ENCODE results near the gene ADAMTSL5. TPM values are rescaled to one million over a fixed set of nuclear protein-coding genes. Genes with fewer than 3 reads are reported as not detected.
A peak's percentile ranks its signal among the peaks of the same experiment; 100 is the strongest.

ADAMTSL5 gene
- total and polyA plus RNA-seq, 9 of the 15 experiments (the other 6 are each of a cell fraction or from before 2014, with no cell fraction given): 1.0 to 11.6 (median 4.1) TPM

DNA sequence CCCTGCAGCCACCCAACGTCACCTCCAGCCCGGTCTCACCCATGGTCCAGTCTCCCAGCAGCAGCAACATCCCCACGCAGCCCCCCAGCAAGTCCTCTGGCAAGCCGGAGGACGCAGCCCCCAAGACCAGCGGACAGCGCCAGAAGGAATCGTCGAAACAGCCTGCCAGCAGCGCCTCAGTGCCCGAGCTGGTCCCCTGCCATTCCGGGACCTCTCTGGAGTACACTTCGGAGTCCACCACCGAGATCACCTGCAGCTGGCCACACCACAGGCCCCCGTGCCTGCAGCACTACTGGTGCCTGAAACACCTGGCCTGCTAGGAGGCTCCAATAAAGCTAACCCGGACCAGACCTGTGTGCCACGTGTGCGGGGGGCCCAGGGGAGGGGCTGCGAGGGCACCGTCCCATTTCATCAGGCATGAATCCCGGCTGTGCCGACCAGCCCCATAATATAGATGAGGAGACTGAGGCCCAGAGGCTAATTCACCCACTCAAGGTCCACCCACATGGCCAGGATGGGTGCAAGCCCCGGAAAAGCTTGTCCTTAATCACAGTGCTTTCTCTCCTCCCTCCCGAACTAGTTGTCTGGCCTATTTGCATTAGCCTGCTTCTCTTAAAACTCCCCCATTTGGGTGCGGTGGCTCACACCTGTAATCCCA lies 15.1 kb downstream of the ADAMTSL5 start (continued):
- TF ChIP-seq, protein P1, sequence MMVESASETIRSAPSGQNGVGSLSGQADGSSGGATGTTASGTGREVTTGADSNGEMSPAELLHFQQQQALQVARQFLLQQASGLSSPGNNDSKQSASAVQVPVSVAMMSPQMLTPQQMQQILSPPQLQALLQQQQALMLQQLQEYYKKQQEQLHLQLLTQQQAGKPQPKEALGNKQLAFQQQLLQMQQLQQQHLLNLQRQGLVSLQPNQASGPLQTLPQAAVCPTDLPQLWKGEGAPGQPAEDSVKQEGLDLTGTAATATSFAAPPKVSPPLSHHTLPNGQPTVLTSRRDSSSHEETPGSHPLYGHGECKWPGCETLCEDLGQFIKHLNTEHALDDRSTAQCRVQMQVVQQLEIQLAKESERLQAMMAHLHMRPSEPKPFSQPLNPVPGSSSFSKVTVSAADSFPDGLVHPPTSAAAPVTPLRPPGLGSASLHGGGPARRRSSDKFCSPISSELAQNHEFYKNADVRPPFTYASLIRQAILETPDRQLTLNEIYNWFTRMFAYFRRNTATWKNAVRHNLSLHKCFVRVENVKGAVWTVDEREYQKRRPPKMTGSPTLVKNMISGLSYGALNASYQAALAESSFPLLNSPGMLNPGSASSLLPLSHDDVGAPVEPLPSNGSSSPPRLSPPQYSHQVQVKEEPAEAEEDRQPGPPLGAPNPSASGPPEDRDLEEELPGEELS (CRISPR knock-in tag; IDR thresholded peaks at IDR 0.05; ENCODE audit: borderline replicate concordance): no peak
- no peak for TF ChIP-seq ZNF384 (IDR thresholded peaks at IDR 0.05; ENCODE audit: low read depth, low read length)
- peak; percentile 0 for TF ChIP-seq FIP1L1 (IDR thresholded peaks at IDR 0.05; ENCODE audit: low read depth, low read length, poor library complexity, severe bottlenecking)
- peak; percentile 82 for TF ChIP-seq RBM25 (IDR thresholded peaks at IDR 0.05; ENCODE audit: low read depth, low read length, severe bottlenecking)
- TF ChIP-seq HMGN3 (IDR thresholded peaks at IDR 0.05; ENCODE audit: borderline replicate concordance, extremely low read depth, insufficient read length, low read depth, low read length): peak; percentile 16

DNA sequence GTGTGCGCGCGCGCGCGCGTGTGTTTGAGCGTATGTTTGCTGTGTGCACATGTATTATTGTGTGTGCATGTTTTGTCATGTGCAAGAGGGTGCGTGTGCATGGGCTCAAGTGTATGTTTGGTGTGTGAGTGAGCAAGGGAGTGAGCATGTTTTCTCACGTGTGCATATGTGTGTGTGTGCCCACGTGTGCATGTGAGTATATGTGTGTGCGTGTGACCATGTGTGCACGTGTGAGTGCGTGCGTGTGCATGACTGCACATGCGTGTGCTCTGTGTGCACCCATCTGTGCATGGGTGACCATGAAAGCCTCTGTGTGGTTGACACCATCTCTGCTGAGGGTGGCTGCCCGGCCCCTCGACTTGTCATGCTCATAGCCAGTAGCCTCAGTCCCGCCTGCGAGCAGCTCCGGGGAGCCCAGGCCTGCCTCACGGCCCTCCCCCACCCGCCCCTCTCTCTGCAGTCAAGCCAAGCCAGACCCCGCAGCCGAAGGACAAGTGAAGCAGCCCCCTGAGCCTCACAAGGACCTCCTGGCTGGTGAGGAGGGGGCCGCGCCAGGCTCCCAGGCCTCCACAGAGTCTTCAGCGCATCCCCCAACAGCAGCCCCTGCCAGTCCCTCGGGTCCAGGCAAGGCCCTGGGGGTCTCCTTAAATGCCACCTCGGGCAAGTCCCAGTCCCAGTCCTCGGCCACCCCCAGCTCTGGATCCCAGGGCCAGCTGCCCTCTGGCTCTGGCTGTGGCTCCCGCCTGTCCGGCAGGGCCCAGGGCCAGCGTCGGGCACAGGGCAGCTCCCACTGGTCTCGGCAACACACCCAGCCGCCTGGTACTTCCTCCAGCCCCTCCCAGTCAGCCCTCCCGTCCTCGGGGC lies 15.9 kb downstream of the ADAMTSL5 start:
- ChIA-PET POLR2A (no interaction called here), CTCF (ENCODE audit: low intra/inter-chr PET ratio) (no interaction called here)
- 87% methylated on average over 32 of the region's 39 CpGs for WGBS (ENCODE audit: insufficient coverage, low coverage, missing lambda C conversion rate)
- peaks cover 17% of the 10 kb centered on the region for H3K79me2 ChIP-seq (ENCODE audit: control insufficient read depth, insufficient read depth, low read length)
- intact Hi-C loops (cut with micrococcal nuclease): no loop called here
- no peak overlapping the region for H3K27ac ChIP-seq (ENCODE audit: extremely low read depth, low read depth, low read length)
- H3K4me3 ChIP-seq: no peak overlapping the region
- in situ Hi-C loops (cut with MboI): no loop called here
- 0 out of 4 replicates have a peak overlapping the region, but pooled peaks of 1 of the 2 experiments have one; percentile 61 for H3K9ac ChIP-seq (ENCODE audit: insufficient read depth in 1 of 2, low read depth in 2 of 2, low read length in 2 of 2)
- H3K9me1 ChIP-seq (ENCODE audit: control insufficient read depth, insufficient read depth, low read length): no peaks in the 10 kb centered on the region
- no peaks in the 10 kb centered on the region for H3K9me3 ChIP-seq (replicated peaks; ENCODE audit: control insufficient read depth, insufficient read depth, low read depth, low read length)
- H3K27me3 ChIP-seq (ENCODE audit: control insufficient read depth in 2 of 2, insufficient read depth in 2 of 2, low read length in 2 of 2): no peaks in the 10 kb centered on the region
- H3K36me3 ChIP-seq (ENCODE audit: control insufficient read depth, insufficient read depth, low read length): no peaks in the 10 kb centered on the region
- ATAC-seq (no peak), DNase-seq (ENCODE audit: extremely low read depth in 1 of 4, low spot score in 3 of 4) (no peak), FAIRE-seq (no peak)
- H2AFZ ChIP-seq (ENCODE audit: low read depth, low read length): no peak overlapping the region
- BruUV-seq (replicated peaks): no TSS peak
- H4K20me1 ChIP-seq (replicated peaks; ENCODE audit: control insufficient read depth, insufficient read depth, low read length): peaks cover 6% of the 10 kb centered on the region; the same call in 1 of the 2 replicates
- no peak overlapping the region for H3K4me2 ChIP-seq (ENCODE audit: insufficient read depth, low read length)
- H3K4me1 ChIP-seq (replicated peaks in 1 of 2; ENCODE audit: control insufficient read depth in 2 of 2, insufficient read depth in 2 of 2, low read length in 2 of 2): peaks cover 21 to 82% of the 10 kb centered on the region in 2 experiments
- TF ChIP-seq HOXB6 (CRISPR knock-in tag; IDR thresholded peaks at IDR 0.05; ENCODE audit: borderline replicate concordance) (no peak), MIER1 (IDR thresholded peaks at IDR 0.05; ENCODE audit: low read depth) (no peak), FIP1L1 (IDR thresholded peaks at IDR 0.05; ENCODE audit: low read depth, low read length, poor library complexity, severe bottlenecking) (peak; percentile 22), GABPB2 (CRISPR knock-in tag; conservative IDR thresholded peaks at IDR 0.05) (no peak), POLR2A (conservative IDR thresholded peaks at IDR 0.05) (peak; percentile 55; the same call in 1 of the 2 replicates), TARDBP (IDR thresholded peaks at IDR 0.05) (peak; percentile 67; the same call in 1 of the 2 replicates), SUPT5H (IDR thresholded peaks at IDR 0.05) (peak; percentile 53), STAT5A (IDR thresholded peaks at IDR 0.05; ENCODE audit: borderline replicate concordance, low read length) (0 out of 2 replicates have a peak, but pooled peaks have one; percentile 13), PCBP1 (IDR thresholded peaks at IDR 0.05; ENCODE audit: low read depth, low read length, poor library complexity, severe bottlenecking) (peak; percentile 35), EP400 (IDR thresholded peaks at IDR 0.05) (no peak)
- TF ChIP-seq, protein P2, sequence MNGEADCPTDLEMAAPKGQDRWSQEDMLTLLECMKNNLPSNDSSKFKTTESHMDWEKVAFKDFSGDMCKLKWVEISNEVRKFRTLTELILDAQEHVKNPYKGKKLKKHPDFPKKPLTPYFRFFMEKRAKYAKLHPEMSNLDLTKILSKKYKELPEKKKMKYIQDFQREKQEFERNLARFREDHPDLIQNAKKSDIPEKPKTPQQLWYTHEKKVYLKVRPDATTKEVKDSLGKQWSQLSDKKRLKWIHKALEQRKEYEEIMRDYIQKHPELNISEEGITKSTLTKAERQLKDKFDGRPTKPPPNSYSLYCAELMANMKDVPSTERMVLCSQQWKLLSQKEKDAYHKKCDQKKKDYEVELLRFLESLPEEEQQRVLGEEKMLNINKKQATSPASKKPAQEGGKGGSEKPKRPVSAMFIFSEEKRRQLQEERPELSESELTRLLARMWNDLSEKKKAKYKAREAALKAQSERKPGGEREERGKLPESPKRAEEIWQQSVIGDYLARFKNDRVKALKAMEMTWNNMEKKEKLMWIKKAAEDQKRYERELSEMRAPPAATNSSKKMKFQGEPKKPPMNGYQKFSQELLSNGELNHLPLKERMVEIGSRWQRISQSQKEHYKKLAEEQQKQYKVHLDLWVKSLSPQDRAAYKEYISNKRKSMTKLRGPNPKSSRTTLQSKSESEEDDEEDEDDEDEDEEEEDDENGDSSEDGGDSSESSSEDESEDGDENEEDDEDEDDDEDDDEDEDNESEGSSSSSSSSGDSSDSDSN (IDR thresholded peaks at IDR 0.05; ENCODE audit: borderline replicate concordance in 1 of 2, low read depth in 2 of 2, low read length in 2 of 2): no peak
